ENCODE measurements around the gene HOXD3. TPM values are rescaled to one million over a fixed set of nuclear protein-coding genes. Genes with fewer than 3 reads are reported as not detected.

Gene HOXD3
- total RNA-seq, 1 experiment from 2014 or later, result not detected

GRCh38 chr2:176111309-176111663, 45.8 kb upstream of the HOXD3 start:
- Histone ChIP-seq H3K27ac (ENCODE audit: insufficient read length, low read depth, low read length) (no peak overlapping the region), H3K79me2 (ENCODE audit: insufficient read depth, low read length) (no peaks in the 10 kb centered on the region), H4K91ac (ENCODE audit: insufficient read length, low read depth, low read length) (no peak overlapping the region), H2AK5ac (ENCODE audit: insufficient read length, low read length) (no peak overlapping the region), H3K4ac (ENCODE audit: low read depth, low read length) (no peak overlapping the region), H4K8ac (replicated peaks; ENCODE audit: insufficient read length, low read depth, low read length) (no peak overlapping the region), H3K79me1 (ENCODE audit: insufficient read depth, low read depth, low read length, poor library complexity, severe bottlenecking) (no peaks in the 10 kb centered on the region), H2BK5ac (ENCODE audit: insufficient read length, low read length) (no peak overlapping the region), H2BK15ac (ENCODE audit: low read depth, low read length) (no peak overlapping the region), H3K14ac (ENCODE audit: insufficient read depth, low read length) (no peak overlapping the region), H3K23me2 (ENCODE audit: insufficient read length, low read depth, low read length, poor library complexity, severe bottlenecking) (no peaks in the 10 kb centered on the region), H2BK120ac (ENCODE audit: low read depth, low read length, poor library complexity, severe bottlenecking) (no peak overlapping the region), H3K27me3 (ENCODE audit: insufficient read depth, low read length) (peaks cover 92% of the 10 kb centered on the region), H2BK20ac (ENCODE audit: low read depth, low read length, poor library complexity, severe bottlenecking) (no peak overlapping the region), H2AFZ (ENCODE audit: low read length) (no peak overlapping the region), H3K23ac (ENCODE audit: insufficient read length, low read depth, low read length) (no peak overlapping the region), H3T11ph (ENCODE audit: low read length) (no peak overlapping the region), H3K18ac (ENCODE audit: insufficient read length, low read depth, low read length) (no peak overlapping the region), H3K9ac (ENCODE audit: extremely low read depth, insufficient read length, low read length) (no peak overlapping the region), H3K4me2 (ENCODE audit: insufficient read depth, insufficient read length, low read length) (no peak overlapping the region), H4K5ac (ENCODE audit: insufficient read length, low read depth, low read length) (no peak overlapping the region), H4K20me1 (ENCODE audit: control insufficient read depth, insufficient read depth, insufficient read length) (no peaks in the 10 kb centered on the region), H3K9me3 (ENCODE audit: control insufficient read depth, low read depth, low read length) (no peaks in the 10 kb centered on the region), H2BK12ac (ENCODE audit: insufficient read length, low read depth, low read length) (no peak overlapping the region), H3K56ac (ENCODE audit: insufficient read length, low read depth, low read length) (no peak overlapping the region), H3K4me1 (ENCODE audit: insufficient read depth, low read length) (no peaks in the 10 kb centered on the region)
- TF ChIP-seq CTCF (conservative IDR thresholded peaks at IDR 0.05), result peak; percentile 82
- Mint-ChIP-seq H3K9me3 (peaks cover under 1 to 14% of the 10 kb centered on the region in 2 experiments), H3K36me3 (ENCODE audit: insufficient read depth in 1 of 3, low read depth in 3 of 3) (no peaks in the 10 kb centered on the region; a peak in 2 of 7 replicates), H3K4me3 (no peak overlapping the region), H3K4me1 (peaks cover 5 to 23% of the 10 kb centered on the region in 2 experiments), H3K27me3 (ENCODE audit: low read depth) (peaks cover 96% of the 10 kb centered on the region), H3K27ac (no peak overlapping the region)
- no CpG with 5 or more reads among the region's 16 CpGs for WGBS (ENCODE audit: extremely low coverage, insufficient read length, low lambda C conversion rate)
- DNase-seq, result peak; percentile 84

Data from H9 (cell line).